ENCODE results near the gene DDB1.
A peak's percentile ranks its signal among the peaks of the same experiment; 100 is the strongest.

Gene DDB1

DNA sequence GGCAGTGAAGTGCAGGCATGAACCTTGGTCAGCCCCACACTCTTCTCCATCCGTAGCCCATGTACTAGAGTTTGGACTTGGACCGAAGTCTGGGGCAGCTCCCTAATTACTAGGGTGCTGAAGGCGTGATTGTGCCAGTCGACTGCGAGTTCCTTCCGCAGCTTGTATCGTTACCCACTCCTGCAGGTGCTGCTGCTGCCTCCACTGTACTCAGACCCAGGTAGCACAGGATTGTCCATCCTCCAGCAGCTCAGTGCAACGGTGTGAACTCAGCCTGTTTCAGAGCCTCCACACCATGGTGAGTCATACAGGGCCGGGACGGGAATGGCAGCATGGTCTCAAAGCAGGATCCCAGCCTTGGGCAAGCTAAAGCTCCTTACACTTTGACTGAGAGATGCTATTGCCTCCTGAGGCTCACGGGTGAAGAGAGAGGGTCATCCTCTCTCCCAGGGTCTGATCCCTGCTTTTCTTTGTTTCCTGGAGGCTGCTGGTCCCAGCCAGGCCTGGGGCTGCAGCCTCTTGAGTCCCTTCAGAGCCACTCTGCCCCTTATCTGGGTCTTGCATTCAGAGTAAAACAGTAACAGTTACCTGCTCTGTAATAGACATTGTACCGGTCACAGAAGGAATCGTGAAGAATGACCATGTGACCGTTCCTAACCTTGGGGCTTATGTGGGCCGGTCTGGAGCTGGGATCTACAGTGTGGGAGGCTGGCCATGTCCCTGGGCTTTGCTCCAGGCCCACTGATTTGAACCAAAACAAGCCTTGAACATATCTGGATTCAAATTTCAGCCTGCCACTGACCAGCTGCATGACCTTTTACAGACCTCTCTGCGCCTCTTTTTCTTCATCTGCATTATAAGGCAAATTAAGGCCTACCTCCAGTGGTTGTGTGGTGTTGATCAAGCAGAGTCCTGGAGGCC lies 1.8 kb upstream of the DDB1 start:
- no peak for DNase-seq

GRCh38 chr11:61333550-61334433 lies 887 bp upstream of the DDB1 start:
- DNase-seq: peak in 1 of 2 experiments; percentile 52

- peak in 1 of 2 experiments; percentile 26 for DNase-seq
These were observed 566 bp downstream of the DDB1 start for GRCh38 chr11:61332281-61332796.

GRCh38 chr11:61331651-61332050 lies 1.3 kb downstream of the DDB1 start:
- no peak for DNase-seq

GRCh38 chr11:61329871-61330270 lies 3.0 kb downstream of the DDB1 start:
- no peak for DNase-seq

GRCh38 chr11:61328351-61328750 lies 4.6 kb downstream of the DDB1 start:
- no peak for DNase-seq

GRCh38 chr11:61327669-61328071 lies 5.2 kb downstream of the DDB1 start:
- no peak for DNase-seq

DNA sequence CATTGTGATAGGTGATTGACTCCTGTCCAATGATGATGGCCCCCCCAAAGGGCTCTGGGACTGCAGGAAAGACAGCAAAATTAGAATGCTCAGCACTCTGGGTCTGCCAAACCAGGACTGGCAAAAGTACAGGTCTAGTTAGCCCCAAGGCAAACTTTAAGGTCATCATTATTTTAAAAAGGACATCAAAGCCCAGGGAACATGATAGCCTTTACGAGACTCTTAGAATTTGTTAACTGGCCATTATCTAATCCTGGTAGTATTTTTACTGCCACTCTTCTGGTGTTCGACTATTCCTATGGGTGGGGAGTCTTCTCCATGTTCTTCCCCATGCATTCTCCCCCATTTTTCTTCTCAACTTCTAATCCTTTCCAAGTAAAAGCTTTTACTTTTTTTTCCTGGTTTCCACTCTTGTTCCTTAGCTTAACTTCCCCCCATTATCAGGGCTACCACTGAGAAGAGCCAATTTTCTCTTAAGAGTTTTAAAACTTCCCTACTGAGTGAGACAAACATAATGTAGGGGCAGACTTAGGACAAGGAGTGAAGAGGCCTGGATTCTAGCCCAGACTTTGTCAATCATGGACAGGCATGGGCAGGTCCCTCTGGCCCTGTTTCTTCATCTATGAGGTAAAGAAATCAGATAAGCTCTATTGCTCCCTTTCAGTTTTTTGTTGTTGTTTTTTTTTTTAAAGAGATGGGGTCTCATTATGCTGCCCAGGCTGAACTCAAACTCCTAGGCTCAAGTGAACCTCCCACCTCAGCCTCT lies 7.1 kb downstream of the DDB1 start:
- no peak for DNase-seq

GRCh38 chr11:61315260-61315659 lies 17.6 kb downstream of the DDB1 start:
- no peak for DNase-seq

DNA sequence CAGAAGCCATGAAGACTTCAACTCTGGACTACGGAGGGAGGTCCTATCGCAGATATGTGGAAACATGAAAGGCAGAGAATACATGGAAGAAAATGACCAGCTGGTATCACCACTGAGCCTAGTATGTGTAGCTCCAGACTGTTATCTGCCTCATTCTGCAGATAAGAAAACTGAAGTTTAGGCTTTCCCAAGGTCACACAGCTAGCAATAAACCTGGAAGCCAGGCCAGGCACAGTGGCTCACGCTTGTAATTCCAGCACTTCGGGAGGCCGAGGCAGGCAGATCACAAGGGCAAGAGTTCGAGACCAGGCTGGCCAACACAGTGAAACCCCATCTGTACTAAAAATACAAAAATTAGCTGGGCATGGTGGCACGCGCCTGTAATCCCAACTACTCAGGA lies 22.2 kb downstream of the DDB1 start:
- DNase-seq: no peak

- no peak for DNase-seq
These were observed 23.2 kb downstream of the DDB1 start for GRCh38 chr11:61309739-61310138.

DNA sequence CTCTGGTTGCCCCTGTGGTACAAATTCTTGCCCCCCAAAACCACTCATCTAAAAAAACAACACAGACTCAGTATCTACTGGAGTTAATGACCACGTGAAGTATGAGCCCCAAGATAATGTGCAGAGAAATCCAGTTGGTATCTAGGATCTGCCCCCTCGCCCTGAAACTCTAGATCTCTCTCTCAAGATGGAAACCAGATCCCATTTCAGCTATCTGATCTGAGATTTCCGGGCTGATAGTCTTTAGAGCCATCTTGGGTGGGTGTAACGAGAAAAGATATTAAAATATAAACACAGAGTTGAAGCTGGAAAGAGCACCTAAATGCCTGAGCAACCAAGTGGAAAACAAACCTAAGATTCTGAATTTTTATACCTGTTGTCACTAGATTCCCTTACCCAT lies 23.8 kb downstream of the DDB1 start:
- no peak for DNase-seq

GRCh38 chr11:61307354-61307753 lies 25.6 kb downstream of the DDB1 start:
- DNase-seq: no peak

DNA sequence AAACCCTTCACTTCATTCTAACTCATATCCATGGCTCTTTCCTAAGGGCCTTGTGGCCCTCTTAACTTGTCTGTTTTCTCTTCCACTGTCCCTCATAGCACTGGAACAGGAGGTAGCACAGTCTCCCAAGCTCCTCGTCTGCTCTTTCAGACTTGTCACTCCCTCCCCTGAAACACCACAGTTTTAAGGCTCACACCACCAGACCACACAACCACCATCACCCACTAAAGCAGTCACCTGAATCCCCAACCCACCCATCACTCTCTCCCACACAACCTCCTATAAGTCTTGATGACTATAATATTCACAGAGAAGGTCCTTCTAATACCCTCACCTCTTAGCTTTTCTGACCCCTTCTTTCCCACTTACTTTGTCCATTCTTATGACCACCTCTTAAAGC lies 26.7 kb downstream of the DDB1 start:
- DNase-seq: no peak

DNA sequence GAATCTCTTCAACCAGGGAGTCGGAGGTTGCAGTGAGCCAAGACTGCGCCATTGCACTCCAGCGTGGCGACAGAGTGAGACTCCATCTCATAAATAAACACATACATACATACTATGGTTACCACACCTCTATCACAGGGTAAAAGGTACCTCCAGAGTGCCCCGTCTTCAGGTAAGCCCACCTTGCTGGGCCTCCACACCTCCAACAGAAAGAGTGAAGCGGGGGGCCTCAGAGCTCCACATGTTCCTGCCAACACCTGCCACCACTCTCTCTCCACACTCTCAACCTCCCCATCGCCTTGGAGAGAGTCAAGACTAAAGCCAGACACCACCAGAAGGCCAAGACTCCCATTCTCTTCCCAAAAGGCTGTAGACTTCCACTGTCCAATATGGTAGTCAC lies 27.5 kb downstream of the DDB1 start:
- no peak for DNase-seq

DNA sequence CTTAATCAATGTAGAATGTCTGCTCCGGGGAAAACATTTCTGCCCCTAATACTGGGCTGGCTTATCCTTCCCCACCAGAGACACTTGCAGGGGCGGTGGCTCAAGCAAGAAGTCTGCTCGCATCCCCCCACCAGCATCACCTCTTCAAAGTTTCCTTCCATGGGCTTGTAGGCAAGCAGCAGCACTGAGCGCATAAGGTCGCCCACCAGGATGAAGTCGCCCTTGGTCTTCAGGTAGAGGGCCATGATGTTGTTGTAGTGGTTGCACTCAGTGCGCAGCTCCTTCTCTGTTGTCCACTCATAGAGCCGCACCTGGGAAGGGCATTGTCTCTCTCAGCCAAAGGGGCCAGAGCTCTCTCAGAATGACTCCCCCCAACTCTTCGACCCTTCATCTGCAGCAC lies 29.2 kb downstream of the DDB1 start:
- no peak for DNase-seq

- DNase-seq: no peak
These were observed 30.4 kb downstream of the DDB1 start for GRCh38 chr11:61302550-61302949.

- no peak for DNase-seq
These were observed 34.2 kb downstream of the DDB1 start for GRCh38 chr11:61298663-61299244.

DNA sequence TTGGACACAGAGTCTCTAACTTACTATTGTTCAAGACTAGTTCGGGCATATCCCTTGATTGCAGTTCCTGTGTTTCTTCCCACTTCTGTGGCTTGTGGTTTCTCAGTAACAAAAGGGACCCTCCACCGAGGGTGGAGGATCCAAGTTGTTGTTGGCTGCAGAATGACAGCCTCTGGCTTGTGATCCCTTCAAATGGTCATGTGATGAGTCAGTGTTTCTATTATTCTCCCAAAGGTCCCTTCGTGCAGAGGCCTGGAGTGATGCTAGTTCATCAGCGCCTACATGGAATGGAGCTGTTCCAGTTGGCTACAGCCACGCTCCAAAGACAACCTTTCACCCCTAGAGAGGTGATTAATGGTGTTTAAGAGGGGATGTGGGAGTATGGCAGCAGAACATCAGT lies 35.2 kb downstream of the DDB1 start:
- no peak for DNase-seq

DNA sequence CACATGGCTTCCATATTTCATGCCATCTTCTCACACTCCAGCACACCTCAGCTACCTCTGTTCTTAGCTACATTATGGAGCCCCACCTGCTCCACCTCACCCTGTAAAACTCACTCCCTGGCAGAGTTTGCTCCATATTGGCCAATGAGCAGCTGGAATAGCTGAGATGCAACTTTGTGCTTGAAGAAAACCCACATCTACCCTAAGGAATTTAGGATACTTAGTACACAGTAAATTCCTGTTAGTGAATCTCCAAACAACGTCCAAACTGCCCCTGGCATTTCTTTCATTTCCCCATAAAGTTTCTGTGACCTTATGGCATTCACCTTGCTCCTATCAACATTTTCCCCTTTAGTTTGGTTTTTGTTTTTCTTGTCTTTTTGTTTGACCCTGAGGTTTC lies 35.6 kb downstream of the DDB1 start:
- no peak for DNase-seq

- no peak for DNase-seq
These were observed 37.3 kb downstream of the DDB1 start for GRCh38 chr11:61295596-61295926.

GRCh38 chr11:61294717-61295595 lies 37.9 kb downstream of the DDB1 start, which contains the start of gene VWCE:
Gene VWCE, minus strand, starts transcription at chr11:61295316. Its CDS starts 279 bp downstream, at chr11:61295037.
- peak; percentile 60 to 92 for DNase-seq

Data from NCI-H526 (cell line).